ENCODE measurements around the gene PRPF40B. TPM values are rescaled to one million over a fixed set of nuclear protein-coding genes. Genes with fewer than 3 reads are reported as not detected.

The PRPF40B gene
- total RNA-seq, 1 experiment from 2014 or later, result 10.9 TPM

GRCh38 chr12:49671031-49671765, 47.8 kb downstream of the PRPF40B start:
- in situ Hi-C loops (cut with HindIII; ENCODE audit: low pct_unique_long_range_greater_than_20kb, low sequenced_read_pairs), result no loop called here
- DNase-seq (ENCODE audit: low read depth), result no peak

- in situ Hi-C loops (cut with HindIII; ENCODE audit: low pct_unique_long_range_greater_than_20kb, low sequenced_read_pairs), result no loop called here
Measured at GRCh38 chr12:49672301-49673217, 49.2 kb downstream of the PRPF40B start.

DNA sequence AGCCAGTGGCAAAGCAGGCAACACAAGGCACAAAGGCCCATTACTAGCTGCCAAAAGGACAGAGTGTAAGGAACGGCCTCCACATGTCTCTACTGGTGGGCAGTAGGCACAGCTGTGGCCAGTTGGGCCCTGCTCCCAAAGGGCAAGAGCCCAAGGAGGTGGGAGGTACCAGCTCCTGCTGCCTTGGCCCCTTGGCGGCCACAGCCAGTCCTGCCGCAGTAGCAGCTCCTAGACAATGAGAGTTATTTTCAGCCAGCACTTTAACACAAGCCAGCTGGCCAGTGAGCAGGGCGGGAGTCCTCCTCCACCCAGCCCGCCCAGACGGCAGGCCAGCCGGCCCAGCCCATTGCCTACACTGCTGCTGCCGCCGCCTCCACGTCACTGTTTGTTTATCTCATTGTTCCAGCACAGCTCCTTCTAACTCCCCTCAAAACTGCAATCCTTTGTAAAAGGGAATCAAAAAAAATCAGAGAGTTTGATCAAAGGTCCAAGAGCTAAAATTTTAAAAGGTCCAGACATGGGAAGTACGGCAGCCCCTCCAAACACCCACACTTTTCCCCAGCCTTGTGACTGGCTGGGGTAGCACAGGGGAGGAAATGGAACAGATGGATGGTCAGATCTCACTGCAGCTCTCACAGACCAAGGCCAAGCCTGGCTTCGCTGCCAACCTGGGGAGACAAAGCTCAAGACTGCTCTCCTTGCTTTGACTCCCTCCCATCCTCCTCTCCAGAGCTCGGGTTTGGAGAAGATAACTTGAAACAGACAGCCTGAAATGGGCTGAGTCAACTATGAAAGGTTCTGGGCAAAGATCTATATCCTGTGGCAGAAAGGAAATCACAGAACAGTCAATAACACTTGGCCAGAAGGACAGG, 50.3 kb downstream of the PRPF40B start:
- no peak for DNase-seq (ENCODE audit: low read depth)
- in situ Hi-C loops (cut with HindIII; ENCODE audit: low pct_unique_long_range_greater_than_20kb, low sequenced_read_pairs), result no loop called here

More at GRCh38 chr12:49672301-49673217, 49.2 kb downstream of the PRPF40B start:
- no peak for DNase-seq (ENCODE audit: low read depth)

DNA sequence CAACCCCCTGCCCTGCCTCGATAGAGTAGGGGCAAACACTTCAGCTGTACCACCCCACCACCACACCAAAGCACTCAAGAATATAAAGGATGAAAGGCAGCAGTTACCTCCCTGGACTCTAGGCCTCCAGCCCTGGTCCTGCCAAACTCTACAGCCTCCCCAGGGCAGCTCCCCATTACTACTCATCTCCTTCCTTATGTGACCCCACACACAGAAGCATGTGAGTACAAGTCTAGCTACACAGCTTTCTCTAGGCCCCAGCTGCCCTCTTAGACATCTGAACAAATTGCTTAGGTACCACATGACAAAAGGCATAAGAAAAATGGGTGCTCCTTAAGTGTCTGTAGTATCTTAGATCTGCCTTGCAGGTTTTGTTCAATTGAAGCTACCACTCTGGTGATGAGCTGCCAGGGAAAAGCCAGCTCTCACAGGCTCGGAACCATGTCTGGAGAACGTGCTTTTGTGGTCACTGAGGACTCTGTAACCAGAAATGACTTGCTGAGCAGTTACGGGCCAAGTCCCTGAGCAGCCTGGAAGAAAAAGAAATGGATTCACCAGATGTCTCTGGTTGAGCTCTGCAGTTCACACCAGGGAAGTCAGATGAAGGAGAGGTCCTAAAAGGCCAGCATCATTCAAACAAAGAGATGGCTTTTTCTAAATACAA, 51.1 kb downstream of the PRPF40B start:
- no peak for DNase-seq (ENCODE audit: low read depth)
- in situ Hi-C loops (cut with HindIII; ENCODE audit: low pct_unique_long_range_greater_than_20kb, low sequenced_read_pairs), result no loop called here

DNA sequence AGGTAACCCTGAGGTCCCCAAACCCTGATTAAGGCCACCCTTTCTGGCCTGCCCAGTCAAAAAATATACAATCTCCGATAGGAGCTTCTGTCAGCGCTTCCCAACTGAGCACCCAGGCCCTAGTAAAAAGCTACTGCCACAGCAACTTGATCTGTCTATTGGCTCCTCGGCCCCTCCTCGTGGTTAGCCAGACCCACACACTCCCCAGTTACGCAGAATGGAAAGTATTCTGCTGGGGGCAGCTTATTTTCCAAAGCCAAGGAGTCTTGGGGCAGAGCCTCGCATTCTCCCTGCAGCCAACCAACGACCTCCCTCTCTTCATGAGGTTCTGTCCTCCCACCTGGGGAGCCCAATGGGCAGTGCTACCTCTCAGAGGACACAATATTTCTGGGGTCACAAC, 51.8 kb downstream of the PRPF40B start:
- in situ Hi-C loops (cut with HindIII; ENCODE audit: low pct_unique_long_range_greater_than_20kb, low sequenced_read_pairs), result no loop called here
- no peak for DNase-seq (ENCODE audit: low read depth)

DNA sequence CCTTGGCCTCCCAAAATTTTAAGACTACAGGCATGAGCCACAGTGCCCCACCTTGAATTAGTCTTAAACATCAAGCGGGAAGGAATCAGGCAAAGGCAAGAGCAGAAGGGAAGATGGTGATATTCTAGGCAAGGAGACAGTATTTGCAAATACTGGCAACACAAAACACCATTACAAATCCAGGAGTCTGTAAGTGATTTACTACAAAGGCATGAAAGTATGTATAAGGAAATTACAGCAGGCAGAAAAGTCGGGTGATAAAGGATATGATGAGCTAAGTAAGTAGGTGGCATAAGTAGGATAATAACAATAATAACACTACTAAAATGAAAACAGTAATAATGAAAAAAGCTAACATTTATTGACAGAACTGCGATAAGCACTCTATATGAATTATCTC, 55.4 kb downstream of the PRPF40B start:
- no peak for DNase-seq (ENCODE audit: low read depth)

DNA sequence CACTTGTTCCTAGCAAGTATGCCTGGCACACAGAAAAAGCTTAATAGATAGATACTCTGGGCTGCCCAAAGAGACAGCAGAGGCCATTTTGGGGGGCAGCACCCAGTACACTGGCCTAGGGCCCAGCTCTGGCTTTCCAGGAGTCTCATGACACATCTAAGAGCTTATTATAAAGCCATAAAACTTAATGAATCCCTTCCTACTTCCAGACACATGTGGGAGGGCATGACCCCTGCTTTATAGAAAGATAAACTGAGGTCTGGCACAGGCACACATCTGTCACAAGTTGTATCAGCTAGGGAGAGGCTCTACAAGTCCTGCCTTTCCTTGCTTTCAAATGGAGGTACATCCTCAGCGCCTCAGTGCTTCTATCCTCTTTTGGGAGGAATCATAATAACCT, 56.7 kb downstream of the PRPF40B start:
- no peak for DNase-seq (ENCODE audit: low read depth)
- in situ Hi-C loops (cut with HindIII; ENCODE audit: low pct_unique_long_range_greater_than_20kb, low sequenced_read_pairs), result no loop called here

More for the DNA sequence above, 55.4 kb downstream of the PRPF40B start:
- in situ Hi-C loops (cut with HindIII; ENCODE audit: low pct_unique_long_range_greater_than_20kb, low sequenced_read_pairs), result no loop called here

GRCh38 chr12:49683599-49684309, 60.4 kb downstream of the PRPF40B start:
- in situ Hi-C loops (cut with HindIII; ENCODE audit: low pct_unique_long_range_greater_than_20kb, low sequenced_read_pairs), result no loop called here
- DNase-seq (ENCODE audit: low read depth), result no peak

DNA sequence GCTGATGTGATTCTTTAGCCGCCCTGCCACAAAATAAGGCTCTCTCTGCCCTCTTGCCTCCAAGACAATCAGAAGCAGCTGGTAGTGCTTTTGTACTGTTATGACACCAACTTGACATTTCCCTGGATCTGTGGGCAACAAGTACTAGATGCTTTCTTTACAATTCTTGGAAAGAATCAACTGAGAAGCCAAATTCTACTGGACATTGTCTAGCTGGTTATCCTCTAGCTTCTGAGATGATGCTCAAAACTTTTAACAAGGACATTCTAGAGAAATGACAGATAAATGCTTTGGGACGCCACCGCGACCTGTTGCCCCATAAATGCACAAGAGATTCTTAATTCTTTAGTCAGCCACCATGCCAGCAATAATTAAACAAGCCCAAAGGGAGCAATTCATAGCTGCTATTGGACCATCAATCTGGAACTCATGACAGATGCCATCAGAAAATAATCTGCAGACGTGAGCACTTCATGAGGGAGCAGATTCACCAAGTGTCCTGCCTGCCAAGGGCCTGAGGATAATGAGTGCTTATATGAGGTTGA, 61.0 kb downstream of the PRPF40B start:
- no peak for DNase-seq (ENCODE audit: low read depth)
- in situ Hi-C loops (cut with HindIII; ENCODE audit: low pct_unique_long_range_greater_than_20kb, low sequenced_read_pairs), result no loop called here

DNA sequence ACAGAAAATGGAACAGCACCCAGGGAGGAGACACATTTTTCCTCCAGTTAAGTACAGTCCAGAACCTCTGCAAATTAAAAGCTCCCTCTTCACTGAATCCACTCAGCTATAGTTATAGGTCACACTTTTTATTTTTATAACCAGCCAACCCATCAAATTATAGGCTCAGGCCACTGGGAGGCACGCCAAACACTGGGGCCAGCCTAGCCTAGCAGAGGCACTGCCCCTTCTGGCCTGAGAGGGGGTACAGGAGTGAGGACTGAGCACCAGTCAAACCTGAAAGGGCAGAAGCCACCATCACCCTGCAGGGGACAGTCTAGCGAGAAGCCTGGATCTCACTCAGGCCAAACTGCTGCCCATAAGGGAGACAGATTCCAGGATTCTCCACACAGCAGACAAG, 64.6 kb downstream of the PRPF40B start:
- in situ Hi-C loops (cut with HindIII; ENCODE audit: low pct_unique_long_range_greater_than_20kb, low sequenced_read_pairs), result no loop called here
- DNase-seq (ENCODE audit: low read depth), result no peak

DNA sequence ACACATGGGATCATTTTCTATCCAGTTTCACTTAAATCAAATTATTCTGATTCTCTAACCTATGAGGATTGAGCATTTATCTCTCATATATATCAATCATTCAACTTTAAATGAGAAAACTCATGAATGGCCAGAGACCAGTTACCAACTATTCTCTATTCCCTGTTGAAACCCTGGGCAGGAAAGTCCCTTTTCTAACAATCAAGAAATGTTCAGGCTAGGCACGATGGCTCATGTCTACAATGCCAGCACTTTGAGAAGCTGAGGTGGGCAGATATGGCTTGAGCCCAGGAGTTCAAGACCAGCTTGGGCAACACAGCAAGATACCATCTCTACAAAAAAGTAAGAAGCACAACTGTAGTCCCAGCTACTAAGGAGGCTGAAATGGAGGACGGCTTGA, 65.9 kb downstream of the PRPF40B start:
- in situ Hi-C loops (cut with HindIII; ENCODE audit: low pct_unique_long_range_greater_than_20kb, low sequenced_read_pairs), result no loop called here
- no peak for DNase-seq (ENCODE audit: low read depth)

DNA sequence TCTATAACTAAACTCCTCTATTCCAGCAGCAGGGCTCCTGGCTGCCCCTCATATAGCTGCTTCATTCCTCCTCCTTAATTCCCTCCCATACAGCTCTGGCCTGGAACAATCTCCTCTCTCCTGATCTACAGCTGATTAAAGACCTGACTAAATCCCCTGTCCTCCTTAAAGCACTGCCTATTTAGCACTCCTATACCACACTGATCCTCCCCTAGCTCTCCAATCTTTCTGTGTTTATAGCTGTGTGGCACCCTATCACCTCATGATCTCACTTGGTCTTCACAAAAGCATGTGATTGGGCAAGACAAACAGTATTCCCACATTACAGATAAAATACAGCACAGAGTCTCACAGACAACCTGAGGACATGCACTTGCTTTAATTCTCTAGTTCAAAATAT, 66.4 kb downstream of the PRPF40B start:
- in situ Hi-C loops (cut with HindIII; ENCODE audit: low pct_unique_long_range_greater_than_20kb, low sequenced_read_pairs), result no loop called here
- DNase-seq (ENCODE audit: low read depth), result no peak

DNA sequence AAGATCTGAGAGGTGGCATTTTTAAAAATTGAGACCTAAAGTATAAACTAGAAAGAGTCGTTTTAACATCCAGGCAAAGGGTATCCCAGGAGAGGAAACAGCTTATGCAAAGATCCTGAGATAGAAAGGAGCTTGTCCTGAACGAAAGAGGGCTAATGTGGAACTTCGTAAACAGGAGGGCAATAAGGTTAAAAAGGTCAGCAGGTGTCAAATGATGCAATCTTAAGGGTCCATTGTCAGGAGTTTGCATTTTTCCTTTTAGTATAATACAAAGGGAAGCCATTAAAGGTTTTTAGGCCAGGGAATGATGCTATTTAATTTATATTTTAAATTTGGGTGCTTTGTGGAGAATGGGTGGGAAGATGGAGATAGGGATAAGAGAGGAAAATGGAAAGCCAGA, 69.5 kb downstream of the PRPF40B start:
- in situ Hi-C loops (cut with HindIII; ENCODE audit: low pct_unique_long_range_greater_than_20kb, low sequenced_read_pairs), result no loop called here

GRCh38 chr12:49693931-49694444, 70.6 kb downstream of the PRPF40B start:
- DNase-seq (ENCODE audit: low read depth), result no peak

More for the DNA sequence above, 69.5 kb downstream of the PRPF40B start:
- no peak for DNase-seq (ENCODE audit: low read depth)

More at GRCh38 chr12:49693931-49694444, 70.6 kb downstream of the PRPF40B start:
- in situ Hi-C loops (cut with HindIII; ENCODE audit: low pct_unique_long_range_greater_than_20kb, low sequenced_read_pairs), result no loop called here

Data from Caki2 (cell line).